Fibroblast of lung (primary cell): ENCODE data around the gene NUP214. TPM values are rescaled to one million over a fixed set of nuclear protein-coding genes. Genes with fewer than 3 reads are reported as not detected.
A peak's percentile ranks its signal among the peaks of the same experiment; 100 is the strongest.

ENCODE experiments used
- DNase-seq, 2 donors: peaks; one replicate each; pipeline versions ENCODE4 v3.0.0 to v3.0.0-alpha.2; 2010; ENCODE audit warnings: low read depth in 2 of 2
- H2AFZ ChIP-seq: 2 replicates; pipeline ENCODE4 v1.5.1; 2012; ENCODE audit warnings: low read length, control low read depth, inconsistent platforms
- H3K27ac ChIP-seq: 2 replicates; pipeline ENCODE4 v1.5.1; 2011; ENCODE audit warnings: low read length, control low read depth; ENCODE audit not compliant: insufficient read depth
- H3K27me3 ChIP-seq: 2 replicates; pipeline ENCODE4 v1.5.1; 2011; ENCODE audit warnings: mild to moderate bottlenecking, low read length; ENCODE audit not compliant: control insufficient read depth, insufficient read depth
- H3K36me3 ChIP-seq: 2 replicates; pipeline ENCODE4 v1.5.1; 2011; ENCODE audit warnings: low read length; ENCODE audit not compliant: control insufficient read depth, insufficient read depth
- H3K4me1 ChIP-seq: 2 replicates; pipeline ENCODE4 v1.5.1; 2011; ENCODE audit warnings: low read length; ENCODE audit not compliant: control insufficient read depth, insufficient read depth; ENCODE audit errors: extremely low read depth
- H3K4me2 ChIP-seq: 2 replicates; pipeline ENCODE4 v1.5.1; 2011; ENCODE audit warnings: low read length, control low read depth; ENCODE audit not compliant: insufficient read depth; ENCODE audit errors: extremely low read depth
- H3K4me3 ChIP-seq, 4 experiments: fragments of 200-600 bp in 1 of 4; sonication (generic) in 1 of 4; replicated peaks in 1 of 4; 2 replicates each; pipeline ENCODE4 v1.5.1; 2011 to 2016; ENCODE audit warnings: low read length in 4 of 4, low read depth in 3 of 4, mild to moderate bottlenecking in 3 of 4, control low read depth in 2 of 4, inconsistent platforms in 1 of 4, mixed read lengths in 1 of 4; ENCODE audit not compliant: insufficient read depth in 1 of 4; ENCODE audit errors: control extremely low read depth in 1 of 4
- H3K79me2 ChIP-seq: 2 replicates; pipeline ENCODE4 v1.5.1; 2012; ENCODE audit warnings: mild to moderate bottlenecking, low read length, inconsistent platforms; ENCODE audit not compliant: control insufficient read depth, insufficient read depth
- H3K9ac ChIP-seq: 2 replicates; pipeline ENCODE4 v1.5.1; 2011; ENCODE audit warnings: mild to moderate bottlenecking, low read length, control low read depth; ENCODE audit not compliant: insufficient read depth
- H3K9me3 ChIP-seq: 2 replicates; pipeline ENCODE4 v1.5.1; 2012; ENCODE audit warnings: low read depth, low read length; ENCODE audit not compliant: control insufficient read depth, insufficient read depth
- H4K20me1 ChIP-seq: 2 replicates; pipeline ENCODE4 v1.5.1; 2011; ENCODE audit warnings: low read length; ENCODE audit not compliant: control insufficient read depth, insufficient read depth; ENCODE audit errors: extremely low read depth
- EZH2 ChIP-seq: IDR thresholded peaks from 2 replicates; pipeline ENCODE4 v1.5.1; 2012; ENCODE audit warnings: low read length, control low read depth, mild to moderate bottlenecking; ENCODE audit errors: missing control alignments
- polyA plus RNA-seq, 2 donors: library from polyadenylated mRNA; depleted of rRNA in 1 of 2; stranded (reverse) in 1 of 2; unstranded in 1 of 2; fragments of >200 nt; gene quantifications; 2 replicates each; pipeline ENCODE4 v1.2.1, GENCODE V29; 2011 to 2012; ENCODE audit warnings: missing spikeins in 1 of 2
- total RNA-seq: library from RNA; depleted of rRNA; stranded (reverse); fragments of >200 nt; gene quantifications from 2 replicates; pipeline ENCODE4 v1.2.1, GENCODE V29; 2014
- TF ChIP-seq, protein P1 (sequence below), 2 donors: IDR thresholded peaks in 1 of 2; conservative IDR thresholded peaks in 1 of 2; 1 replicate in 1 of 2; 2 replicates in 1 of 2; pipeline ENCODE4 v1.5.1; 2011 to 2012; ENCODE audit warnings: low read length in 2 of 2, control low read depth in 1 of 2, inconsistent platforms in 1 of 2, low read depth in 1 of 2, mild to moderate bottlenecking in 1 of 2

NUP214 gene
- total and polyA plus RNA-seq, 2 donors (not counting 1 experiment from before 2014, with no cell fraction given), result 5.0 to 12.2 TPM

GRCh38 chr9:131177898-131178297, 52.5 kb downstream of the NUP214 start:
- no peak overlapping the region for H3K4me3 ChIP-seq
- H3K27me3 ChIP-seq, result no peaks in the 10 kb centered on the region
- H3K4me1 ChIP-seq, result peaks cover 17% of the 10 kb centered on the region
- no peak overlapping the region for H3K4me2 ChIP-seq
- peak overlapping the region; percentile 29 for H3K27ac ChIP-seq
- H3K79me2 ChIP-seq, result no peaks in the 10 kb centered on the region
- DNase-seq, result no peak
- H3K9me3 ChIP-seq, result no peaks in the 10 kb centered on the region
- H4K20me1 ChIP-seq, result no peaks in the 10 kb centered on the region
- no peak overlapping the region for H2AFZ ChIP-seq
- TF ChIP-seq EZH2, result no peak
- TF ChIP-seq, protein P1, sequence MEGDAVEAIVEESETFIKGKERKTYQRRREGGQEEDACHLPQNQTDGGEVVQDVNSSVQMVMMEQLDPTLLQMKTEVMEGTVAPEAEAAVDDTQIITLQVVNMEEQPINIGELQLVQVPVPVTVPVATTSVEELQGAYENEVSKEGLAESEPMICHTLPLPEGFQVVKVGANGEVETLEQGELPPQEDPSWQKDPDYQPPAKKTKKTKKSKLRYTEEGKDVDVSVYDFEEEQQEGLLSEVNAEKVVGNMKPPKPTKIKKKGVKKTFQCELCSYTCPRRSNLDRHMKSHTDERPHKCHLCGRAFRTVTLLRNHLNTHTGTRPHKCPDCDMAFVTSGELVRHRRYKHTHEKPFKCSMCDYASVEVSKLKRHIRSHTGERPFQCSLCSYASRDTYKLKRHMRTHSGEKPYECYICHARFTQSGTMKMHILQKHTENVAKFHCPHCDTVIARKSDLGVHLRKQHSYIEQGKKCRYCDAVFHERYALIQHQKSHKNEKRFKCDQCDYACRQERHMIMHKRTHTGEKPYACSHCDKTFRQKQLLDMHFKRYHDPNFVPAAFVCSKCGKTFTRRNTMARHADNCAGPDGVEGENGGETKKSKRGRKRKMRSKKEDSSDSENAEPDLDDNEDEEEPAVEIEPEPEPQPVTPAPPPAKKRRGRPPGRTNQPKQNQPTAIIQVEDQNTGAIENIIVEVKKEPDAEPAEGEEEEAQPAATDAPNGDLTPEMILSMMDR (conservative IDR thresholded peaks at IDR 0.05 in 1 of 2, IDR thresholded peaks at IDR 0.05 in 1 of 2; ENCODE audit: low read depth in 1 of 2, low read length in 2 of 2), result no peak
- H3K9ac ChIP-seq, result no peak overlapping the region
- H3K36me3 ChIP-seq, result peaks cover 6% of the 10 kb centered on the region

DNA sequence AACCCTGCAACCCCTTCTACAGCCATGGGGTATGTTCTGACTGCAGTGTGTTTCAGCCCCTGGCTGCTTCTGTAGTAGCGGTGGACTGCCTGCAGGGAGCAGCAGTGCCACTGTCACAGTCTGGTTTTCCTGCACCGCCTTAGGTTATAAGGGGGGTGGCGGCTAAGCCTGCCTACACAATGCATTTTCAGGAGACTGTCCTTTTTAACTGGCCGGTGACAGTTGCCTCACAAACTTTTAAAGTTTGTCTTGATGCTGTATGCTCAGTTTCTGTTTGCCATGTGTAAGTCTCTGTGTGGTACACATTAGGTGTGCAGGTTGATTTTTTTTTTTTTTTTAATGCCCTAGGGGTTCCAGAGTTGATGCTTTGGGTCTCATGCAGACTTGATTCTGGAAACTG, 53.0 kb downstream of the NUP214 start:
- TF ChIP-seq, protein P1 (conservative IDR thresholded peaks at IDR 0.05 in 1 of 2, IDR thresholded peaks at IDR 0.05 in 1 of 2; ENCODE audit: low read depth in 1 of 2, low read length in 2 of 2), result peak; percentile 97 to 99
- no peak for TF ChIP-seq EZH2
- no peak overlapping the region for H3K9ac ChIP-seq
- H2AFZ ChIP-seq, result no peak overlapping the region
- no peak overlapping the region for H3K4me3 ChIP-seq
- H3K4me2 ChIP-seq, result no peak overlapping the region
- DNase-seq, result peak; percentile 55 to 72
- peaks cover 17% of the 10 kb centered on the region for H3K4me1 ChIP-seq
- no peak overlapping the region for H3K27ac ChIP-seq
- no peaks in the 10 kb centered on the region for H4K20me1 ChIP-seq
- H3K79me2 ChIP-seq, result no peaks in the 10 kb centered on the region
- H3K36me3 ChIP-seq, result peaks cover 6% of the 10 kb centered on the region
- no peaks in the 10 kb centered on the region for H3K27me3 ChIP-seq
- no peaks in the 10 kb centered on the region for H3K9me3 ChIP-seq

- Histone ChIP-seq H3K4me2 (peak overlapping the region; percentile 68), H3K27ac (peak overlapping the region; percentile 68), H3K9me3 (no peaks in the 10 kb centered on the region), H3K9ac (no peak overlapping the region), H3K79me2 (no peaks in the 10 kb centered on the region), H3K36me3 (peaks cover 5% of the 10 kb centered on the region), H3K4me1 (peaks cover 17% of the 10 kb centered on the region), H3K4me3 (no peak overlapping the region), H2AFZ (no peak overlapping the region), H4K20me1 (no peaks in the 10 kb centered on the region), H3K27me3 (no peaks in the 10 kb centered on the region)
- TF ChIP-seq, protein P1 (conservative IDR thresholded peaks at IDR 0.05 in 1 of 2, IDR thresholded peaks at IDR 0.05 in 1 of 2; ENCODE audit: low read depth in 1 of 2, low read length in 2 of 2), result no peak
- no peak for DNase-seq
These were observed 53.5 kb downstream of the NUP214 start for GRCh38 chr9:131178926-131179325.
